Raji (cell line): ENCODE measurements around the gene ASXL1.

Source experiments
- POLR2A ChIP-seq: IDR thresholded peaks from 2 replicates; pipeline ENCODE4 v1.6.1; 2011; ENCODE audit warnings: low read depth, low read length, control low read depth; ENCODE audit not compliant: insufficient read depth

The ASXL1 gene

GRCh38 chr20:32382102-32382950 is 24.2 kb downstream of the ASXL1 start:
- no peak for TF ChIP-seq POLR2A

- no peak for TF ChIP-seq POLR2A
Measured at GRCh38 chr20:32385541-32385940, 27.4 kb downstream of the ASXL1 start.

- TF ChIP-seq POLR2A, result no peak
Measured at GRCh38 chr20:32386091-32386490, 28.0 kb downstream of the ASXL1 start.

GRCh38 chr20:32387252-32387651 is 29.1 kb downstream of the ASXL1 start:
- no peak for TF ChIP-seq POLR2A

- TF ChIP-seq POLR2A, result no peak
Measured at GRCh38 chr20:32391003-32391402, 32.9 kb downstream of the ASXL1 start.

- no peak for TF ChIP-seq POLR2A
Measured at GRCh38 chr20:32395066-32395465, 36.9 kb downstream of the ASXL1 start.

GRCh38 chr20:32396646-32397160 is 38.6 kb downstream of the ASXL1 start:
- TF ChIP-seq POLR2A, result no peak

GRCh38 chr20:32397567-32398084 is 39.5 kb downstream of the ASXL1 start:
- no peak for TF ChIP-seq POLR2A

- TF ChIP-seq POLR2A, result no peak
Measured at GRCh38 chr20:32400476-32400875, 42.3 kb downstream of the ASXL1 start.

GRCh38 chr20:32404017-32404416 is 45.9 kb downstream of the ASXL1 start:
- TF ChIP-seq POLR2A, result no peak

- TF ChIP-seq POLR2A, result no peak
Measured at GRCh38 chr20:32406701-32407100, 48.6 kb downstream of the ASXL1 start.

GRCh38 chr20:32411955-32412706 is 54.0 kb downstream of the ASXL1 start:
- TF ChIP-seq POLR2A, result no peak

GRCh38 chr20:32415494-32415893 is 57.4 kb downstream of the ASXL1 start:
- no peak for TF ChIP-seq POLR2A

- no peak for TF ChIP-seq POLR2A
Measured at GRCh38 chr20:32416206-32416605, 58.1 kb downstream of the ASXL1 start.

GRCh38 chr20:32418376-32418775 is 60.2 kb downstream of the ASXL1 start:
- TF ChIP-seq POLR2A, result no peak

GRCh38 chr20:32421290-32421689 is 63.2 kb downstream of the ASXL1 start:
- no peak for TF ChIP-seq POLR2A
